Uterus (tissue), 2 donors: Measurements from ENCODE around the gene CLTC.

ENCODE experiments used
- CTCF ChIP-seq, 4 experiments: fragments of 200-600 bp in 2 of 4; fragments of 450-650 bp in 2 of 4; sonication (generic) in 2 of 4; IDR thresholded peaks; one replicate each; pipeline ENCODE4 v1.5.1; 2016 to 2019; ENCODE audit warnings: antibody characterized with exemption in 4 of 4, mild to moderate bottlenecking in 2 of 4, moderate library complexity in 1 of 4
- POLR2A ChIP-seq, 2 donors: fragments of 450-650 bp; IDR thresholded peaks; one replicate each; pipeline ENCODE4 v1.6.1; 2016; ENCODE audit warnings: antibody characterized with exemption in 2 of 2, mild to moderate bottlenecking in 1 of 2, moderate library complexity in 1 of 2

- TF ChIP-seq POLR2A (IDR thresholded peaks at IDR 0.05), result no peak
- TF ChIP-seq CTCF (IDR thresholded peaks at IDR 0.05), result no peak
These were observed 49.7 kb downstream of the CLTC start for GRCh38 chr17:59669411-59669810.
